GM18526 (cell line): ENCODE results near the gene MRPS26.

Experiments used
- POLR2A ChIP-seq: IDR thresholded peaks from 3 replicates; pipeline ENCODE4 v1.6.1; 2011; ENCODE audit not compliant: insufficient read length; ENCODE audit errors: extremely low read depth

Gene MRPS26

DNA sequence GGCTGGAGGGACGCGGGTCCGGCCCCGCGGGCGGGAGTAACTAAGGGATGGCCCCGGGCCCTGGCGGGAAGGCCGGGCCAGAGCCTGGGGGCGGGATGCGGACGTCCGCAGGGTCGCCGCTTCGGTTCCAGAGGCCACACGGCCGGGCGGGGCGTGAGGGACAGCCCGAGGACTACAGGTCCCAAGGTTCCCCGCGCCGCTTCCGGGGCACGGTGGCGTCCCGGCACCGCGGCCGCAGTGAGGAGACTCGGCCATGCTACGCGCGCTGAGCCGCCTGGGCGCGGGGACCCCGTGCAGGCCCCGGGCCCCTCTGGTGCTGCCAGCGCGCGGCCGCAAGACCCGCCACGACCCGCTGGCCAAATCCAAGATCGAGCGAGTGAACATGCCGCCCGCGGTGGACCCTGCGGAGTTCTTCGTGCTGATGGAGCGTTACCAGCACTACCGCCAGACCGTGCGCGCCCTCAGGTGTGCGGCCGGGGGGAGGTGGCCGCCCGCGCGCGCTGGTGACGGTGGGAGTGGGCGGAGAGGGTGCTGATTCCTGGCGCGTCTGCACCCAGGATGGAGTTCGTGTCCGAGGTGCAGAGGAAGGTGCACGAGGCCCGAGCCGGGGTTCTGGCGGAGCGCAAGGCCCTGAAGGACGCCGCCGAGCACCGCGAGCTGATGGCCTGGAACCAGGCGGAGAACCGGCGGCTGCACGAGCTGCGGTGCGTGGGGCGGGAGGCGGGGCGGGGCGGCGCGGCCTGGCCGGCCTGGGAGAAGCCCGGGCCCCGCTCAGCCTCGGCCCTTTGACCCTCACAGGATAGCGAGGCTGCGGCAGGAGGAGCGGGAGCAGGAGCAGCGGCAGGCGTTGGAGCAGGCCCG lies at the start of gene MRPS26:
Gene MRPS26 (plus strand): TSS at position 237 of the 861 bp plus-strand sequence. CDS start 17 bp downstream, at position 254.
- peak; percentile 72 for TF ChIP-seq POLR2A

DNA sequence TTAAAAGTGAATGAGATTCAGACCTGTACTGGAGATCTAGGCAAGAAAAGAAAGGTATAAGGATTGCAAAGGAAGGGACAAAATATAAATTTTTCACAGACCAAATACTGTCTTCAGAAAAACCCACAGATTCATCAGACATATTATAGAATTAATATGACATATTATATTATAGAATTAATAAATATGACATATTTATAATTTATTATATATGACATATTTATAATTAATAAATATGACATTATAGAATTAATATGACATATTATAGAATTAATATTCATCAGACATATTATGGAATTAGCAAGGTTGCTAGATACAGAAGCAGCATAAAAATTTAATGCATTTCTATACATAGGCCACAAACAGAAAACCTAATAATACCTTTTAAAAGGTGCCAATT lies 47.1 kb upstream of the MRPS26 start:
- no peak for TF ChIP-seq POLR2A

DNA sequence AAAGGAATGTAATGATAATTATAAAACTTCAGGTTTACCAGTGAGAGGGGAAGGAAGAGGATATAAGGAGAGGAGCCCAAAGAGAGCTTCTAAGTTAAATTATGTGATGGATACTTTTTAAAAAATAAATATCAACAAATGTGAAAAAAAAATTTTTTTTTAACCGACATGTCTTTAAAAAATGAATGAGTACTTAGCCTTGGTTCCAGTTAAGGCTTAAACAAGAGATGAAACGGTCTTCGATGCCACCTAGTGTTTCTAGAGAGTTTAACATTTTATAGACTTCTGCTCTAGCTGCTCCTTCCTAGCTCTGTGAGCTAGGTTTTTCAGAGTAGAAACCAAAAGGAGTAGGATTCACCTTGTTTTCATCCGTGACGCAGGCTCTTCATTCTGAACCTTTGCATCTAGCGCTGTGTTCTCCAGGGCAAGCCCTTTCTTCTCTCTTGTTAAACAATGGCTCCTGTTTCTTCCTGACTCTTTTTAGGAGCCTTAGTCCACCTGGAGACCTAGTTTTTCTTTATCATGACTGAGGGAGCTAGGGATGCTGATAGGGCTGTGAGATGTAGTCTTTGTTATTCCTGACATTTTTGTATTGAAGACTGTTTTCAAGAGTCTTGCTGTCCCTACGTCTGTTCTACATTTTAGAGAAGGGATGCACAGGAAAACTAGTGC lies 44.9 kb upstream of the MRPS26 start:
- no peak for TF ChIP-seq POLR2A

DNA sequence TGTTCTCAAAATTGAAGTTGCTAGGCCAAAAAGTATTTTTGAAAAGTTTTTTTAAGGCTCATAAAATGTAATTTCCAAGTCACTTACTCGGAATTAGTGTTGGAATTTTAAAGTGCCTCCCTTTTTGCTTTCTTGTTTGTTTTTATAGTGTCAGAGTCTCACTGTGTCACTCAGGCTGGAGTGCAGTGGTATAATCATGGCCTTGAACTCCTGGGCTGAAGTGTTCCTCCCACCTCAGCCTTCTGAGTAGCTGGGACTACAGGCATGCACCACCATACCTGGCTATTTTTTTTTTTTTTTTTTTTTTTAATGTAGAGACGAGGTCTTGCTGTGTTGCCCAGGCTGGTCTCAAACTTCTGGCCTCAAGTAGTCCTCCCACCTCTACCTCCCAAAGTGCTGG lies 42.4 kb upstream of the MRPS26 start:
- TF ChIP-seq POLR2A = no peak

DNA sequence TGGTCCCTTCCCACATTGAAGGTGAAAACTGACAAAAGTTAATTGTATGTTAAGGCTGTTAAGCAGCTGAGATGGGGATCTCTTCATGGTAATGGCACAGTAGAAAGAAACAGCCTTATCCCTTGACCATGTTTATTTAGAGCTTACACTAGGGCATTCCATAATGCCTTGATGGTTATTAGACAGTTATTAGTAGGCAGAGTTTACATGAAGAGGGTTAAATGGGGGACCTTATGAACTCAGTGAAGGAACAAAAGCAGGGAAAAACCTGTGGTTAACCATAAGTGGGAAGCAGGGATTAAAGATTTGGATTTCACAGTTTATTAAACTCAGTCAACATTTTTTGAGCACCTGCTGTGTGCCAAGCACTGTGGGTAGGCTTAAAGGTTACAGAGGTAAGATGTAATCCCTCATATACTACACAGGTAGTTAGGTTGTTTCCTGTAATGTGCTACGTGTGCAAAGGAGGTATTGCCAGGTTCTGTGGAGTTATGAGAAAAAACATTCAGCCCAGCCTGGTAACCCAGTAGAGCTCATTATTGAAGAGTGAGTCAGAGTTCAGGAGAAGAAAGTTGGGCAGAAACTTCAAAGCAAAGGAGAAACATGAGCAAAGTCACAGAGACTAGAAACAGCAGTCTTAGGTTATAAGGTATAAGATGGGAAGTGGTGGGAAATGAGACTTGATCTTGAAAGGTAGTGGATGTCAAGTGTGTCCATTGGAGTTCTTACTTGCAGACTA lies 34.7 kb upstream of the MRPS26 start:
- TF ChIP-seq POLR2A = no peak

DNA sequence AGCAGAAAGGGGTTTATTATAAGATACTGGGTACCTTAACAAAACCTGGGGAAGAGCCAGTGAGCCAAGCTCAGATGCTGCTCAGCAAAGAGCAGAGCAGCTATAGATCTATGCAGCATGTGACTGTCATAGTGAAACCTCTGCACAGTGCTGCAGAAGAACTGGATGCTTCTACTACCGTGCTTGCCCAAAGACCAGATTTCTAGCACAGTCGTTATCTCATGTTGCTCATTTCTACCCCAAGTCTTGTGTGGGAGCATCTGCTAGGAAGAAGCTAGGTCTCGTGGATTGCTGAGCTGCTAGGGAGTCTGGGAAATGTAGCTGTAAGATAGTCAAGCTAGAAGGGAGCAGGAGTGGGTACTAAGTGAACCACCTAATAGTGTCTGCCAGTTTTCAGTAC lies 34.1 kb upstream of the MRPS26 start:
- no peak for TF ChIP-seq POLR2A

DNA sequence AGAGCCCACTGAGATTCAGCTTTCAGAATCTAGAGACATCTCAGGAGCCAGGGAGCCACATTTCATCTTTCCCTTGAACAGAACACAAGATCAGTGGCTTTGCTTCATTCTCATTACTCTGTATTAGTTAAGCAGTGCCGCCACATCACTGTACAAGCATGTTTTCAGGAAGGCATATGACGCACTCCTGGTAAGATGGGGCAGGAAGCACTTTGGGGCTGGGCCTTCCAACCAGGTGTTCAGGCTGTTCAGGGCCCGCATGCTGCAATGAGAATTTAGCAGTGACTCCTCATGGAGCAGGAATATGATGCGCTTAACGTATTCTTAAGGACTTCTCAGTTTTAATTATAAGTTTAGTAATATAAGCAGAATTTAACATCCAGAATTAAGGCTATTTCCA lies 32.1 kb upstream of the MRPS26 start:
- TF ChIP-seq POLR2A = no peak

DNA sequence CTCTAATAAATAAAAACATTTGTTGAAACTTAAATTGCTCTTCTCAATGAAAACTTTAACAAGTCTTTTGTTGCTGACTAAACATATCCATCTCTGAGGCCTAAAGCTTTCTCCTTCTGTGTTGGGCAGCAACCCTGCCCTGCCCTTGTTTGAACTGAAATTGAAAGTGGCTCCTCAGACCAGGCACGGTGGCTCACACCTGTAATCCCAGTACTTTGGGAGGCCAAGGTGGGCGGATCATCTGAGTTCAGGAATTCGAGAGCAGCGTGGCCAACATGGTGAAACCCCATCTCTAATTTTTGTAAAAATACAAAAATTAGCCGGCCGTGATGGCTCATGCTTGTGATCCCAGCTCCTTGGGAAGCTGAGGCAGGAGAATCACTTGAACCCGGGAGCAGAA lies 31.7 kb upstream of the MRPS26 start:
- no peak for TF ChIP-seq POLR2A

DNA sequence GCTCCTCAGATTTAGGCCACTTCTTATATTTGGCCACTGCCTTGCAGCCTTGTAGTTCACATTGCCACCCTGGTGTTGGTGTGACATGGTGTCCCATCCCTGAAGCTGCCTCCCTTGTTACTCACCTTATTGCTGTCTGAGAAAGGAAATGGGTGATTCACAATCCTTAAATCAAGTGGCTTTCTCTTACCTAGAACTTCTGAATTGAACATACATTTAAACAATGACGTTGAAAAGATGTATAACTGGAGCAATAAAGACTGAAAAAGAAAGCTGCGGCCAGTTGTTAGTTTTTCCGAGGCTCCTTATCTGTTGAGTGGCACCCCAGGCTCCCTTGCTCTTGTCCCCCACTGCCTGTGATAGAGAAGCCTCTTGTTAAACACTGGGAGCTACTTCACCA lies 31.2 kb upstream of the MRPS26 start:
- no peak for TF ChIP-seq POLR2A

DNA sequence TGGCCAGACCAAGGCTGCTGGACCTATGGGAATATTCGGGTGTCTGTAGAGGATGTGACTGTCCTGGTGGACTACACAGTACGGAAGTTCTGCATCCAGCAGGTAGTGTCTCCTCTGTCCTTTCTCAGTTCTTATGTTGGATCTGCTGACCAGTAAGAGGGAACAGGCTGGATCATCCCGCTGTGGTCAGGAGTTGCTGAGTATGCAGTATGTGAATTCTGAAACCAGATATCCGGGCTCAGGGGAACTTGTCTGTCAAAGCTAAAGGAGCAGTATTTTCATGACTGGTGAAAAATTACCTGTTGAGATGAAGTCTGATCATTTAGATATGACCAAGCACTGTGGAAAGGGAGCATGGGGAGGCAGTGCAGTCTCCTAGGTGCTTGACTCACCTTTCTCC lies 24.5 kb upstream of the MRPS26 start:
- no peak for TF ChIP-seq POLR2A

DNA sequence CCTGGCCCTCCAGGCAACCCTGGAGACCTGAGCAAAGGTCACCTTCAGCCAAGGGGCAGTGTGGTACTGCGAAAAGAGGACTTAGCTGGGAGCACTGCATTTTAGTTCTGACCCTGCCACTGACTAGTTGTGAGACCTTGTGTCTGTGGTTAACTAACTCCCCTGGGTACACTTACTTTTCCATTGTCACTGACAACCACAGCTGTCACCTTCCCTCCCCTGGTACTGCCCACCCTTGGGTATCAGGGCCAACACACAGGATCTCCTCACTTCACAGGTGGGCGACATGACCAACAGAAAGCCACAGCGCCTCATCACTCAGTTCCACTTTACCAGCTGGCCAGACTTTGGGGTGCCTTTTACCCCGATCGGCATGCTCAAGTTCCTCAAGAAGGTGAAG lies 24.1 kb upstream of the MRPS26 start:
- no peak for TF ChIP-seq POLR2A

DNA sequence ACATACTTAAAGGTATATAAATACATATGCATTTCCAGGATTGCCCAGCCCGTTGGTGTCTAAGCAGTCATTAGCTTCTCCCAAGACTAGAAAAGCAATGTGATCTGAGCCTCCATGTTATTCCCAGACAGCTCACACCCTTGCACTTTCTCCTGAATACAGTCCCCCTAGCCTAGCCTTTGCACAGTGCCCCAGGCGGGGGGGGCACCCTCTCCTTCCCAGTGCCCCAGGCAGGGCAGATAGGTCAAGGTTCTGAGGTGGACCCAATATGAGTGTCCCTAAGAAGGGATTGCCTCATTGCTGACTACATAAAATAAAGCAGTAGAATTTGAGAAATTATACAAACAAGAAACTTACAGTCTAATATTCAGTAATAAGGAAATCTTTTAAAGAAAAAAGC lies 17.9 kb upstream of the MRPS26 start:
- TF ChIP-seq POLR2A = no peak

DNA sequence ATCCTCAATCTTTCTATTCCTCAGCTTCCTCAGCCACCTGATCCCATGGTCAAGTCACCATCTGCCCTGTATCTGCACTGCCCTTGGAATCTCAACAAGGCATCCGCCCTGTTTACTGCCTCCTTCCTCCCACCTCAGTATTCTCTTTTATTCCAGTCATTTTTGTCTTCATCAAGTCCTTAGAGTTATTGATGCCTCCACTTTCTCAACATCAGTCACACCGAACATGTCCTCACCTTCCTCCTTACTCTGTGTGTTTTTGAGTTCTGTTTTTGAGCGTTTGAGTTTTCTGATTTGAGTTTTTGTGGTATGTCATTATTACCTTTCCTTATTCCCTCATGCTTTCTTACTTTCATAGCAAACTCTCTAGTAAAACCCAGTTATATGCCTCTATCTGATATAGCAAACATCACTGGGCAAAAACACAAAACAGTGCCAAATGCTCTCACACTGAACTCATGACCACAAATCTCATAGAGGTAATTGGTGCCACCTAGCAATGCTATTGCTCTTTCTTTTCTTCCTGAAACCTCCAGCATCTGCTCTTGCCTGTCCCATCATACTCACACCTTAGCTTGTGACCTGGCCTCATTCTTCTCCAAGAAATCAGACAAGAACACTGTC lies 14.2 kb upstream of the MRPS26 start:
- TF ChIP-seq POLR2A = no peak

DNA sequence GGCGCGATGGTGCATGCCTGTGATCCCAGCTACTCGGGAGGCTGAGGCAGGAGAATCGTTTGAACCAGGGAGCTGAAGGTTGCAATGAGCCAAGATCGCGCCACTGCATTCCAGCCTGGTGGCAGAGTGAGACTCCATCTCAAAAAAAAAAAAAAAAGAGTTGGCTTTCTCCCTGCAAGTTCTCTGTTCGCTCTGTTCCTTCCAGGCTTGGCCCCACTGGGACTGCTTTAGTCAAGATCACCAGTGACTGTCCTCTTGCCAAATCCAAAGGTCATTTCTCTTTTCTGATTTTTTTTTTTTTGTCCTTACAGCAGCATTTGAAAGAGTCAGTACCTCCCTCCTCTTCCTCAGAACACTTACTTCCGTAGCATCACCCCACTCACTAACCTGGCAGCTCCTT lies 13.2 kb upstream of the MRPS26 start:
- no peak for TF ChIP-seq POLR2A

DNA sequence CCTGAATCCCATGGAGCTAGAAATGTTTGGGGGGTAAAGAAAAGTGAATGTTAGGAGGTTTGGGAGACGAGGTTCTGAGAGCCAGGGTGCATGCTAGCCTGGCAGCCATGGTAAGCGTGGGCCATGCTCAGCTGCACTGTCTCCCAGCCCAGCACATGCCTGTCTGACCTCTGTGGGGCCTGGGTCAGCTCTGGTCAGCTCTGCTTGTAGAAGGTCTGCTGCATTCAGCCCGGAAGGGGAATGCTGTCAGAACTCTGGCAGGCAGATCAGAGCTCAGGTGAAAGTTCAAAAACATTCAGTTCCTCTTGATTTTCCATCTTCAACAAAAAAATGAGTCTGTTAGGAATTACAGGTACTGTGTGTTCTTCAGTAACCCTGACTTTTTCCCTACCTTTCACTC lies 8.2 kb upstream of the MRPS26 start:
- no peak for TF ChIP-seq POLR2A
